Measurements from ENCODE around the gene BPIFB2. TPM values are rescaled to one million over a fixed set of nuclear protein-coding genes. Genes with fewer than 3 reads are reported as not detected.

Gene BPIFB2
- total RNA-seq, 1 donor from 2014 or later, result not detected

- no peak overlapping the region for H3K4me3 ChIP-seq
- H3K36me3 ChIP-seq, result no peaks in the 10 kb centered on the region
- DNase-seq (peak; percentile 43), ATAC-seq (no peak)
- intact Hi-C loops (cut with DNase I), result no loop called here
- no peaks in the 10 kb centered on the region for H3K9me3 ChIP-seq
- TF ChIP-seq CTCF (IDR thresholded peaks at IDR 0.05), result no peak
- H3K4me1 ChIP-seq, result no peaks in the 10 kb centered on the region
- H3K27me3 ChIP-seq, result no peaks in the 10 kb centered on the region
- H3K27ac ChIP-seq, result no peak overlapping the region
Measured at GRCh38 chr20:32965581-32966373, 41.7 kb upstream of the BPIFB2 start.

GRCh38 chr20:32966382-32966781, 41.1 kb upstream of the BPIFB2 start:
- Histone ChIP-seq H3K36me3 (no peaks in the 10 kb centered on the region), H3K9me3 (no peaks in the 10 kb centered on the region), H3K27ac (no peak overlapping the region), H3K4me1 (peaks cover 3% of the 10 kb centered on the region), H3K4me3 (no peak overlapping the region), H3K27me3 (no peaks in the 10 kb centered on the region)
- DNase-seq (peak; percentile 20), ATAC-seq (no peak)
- TF ChIP-seq CTCF (IDR thresholded peaks at IDR 0.05), result no peak
- intact Hi-C loops (cut with DNase I), result no loop called here

DNA sequence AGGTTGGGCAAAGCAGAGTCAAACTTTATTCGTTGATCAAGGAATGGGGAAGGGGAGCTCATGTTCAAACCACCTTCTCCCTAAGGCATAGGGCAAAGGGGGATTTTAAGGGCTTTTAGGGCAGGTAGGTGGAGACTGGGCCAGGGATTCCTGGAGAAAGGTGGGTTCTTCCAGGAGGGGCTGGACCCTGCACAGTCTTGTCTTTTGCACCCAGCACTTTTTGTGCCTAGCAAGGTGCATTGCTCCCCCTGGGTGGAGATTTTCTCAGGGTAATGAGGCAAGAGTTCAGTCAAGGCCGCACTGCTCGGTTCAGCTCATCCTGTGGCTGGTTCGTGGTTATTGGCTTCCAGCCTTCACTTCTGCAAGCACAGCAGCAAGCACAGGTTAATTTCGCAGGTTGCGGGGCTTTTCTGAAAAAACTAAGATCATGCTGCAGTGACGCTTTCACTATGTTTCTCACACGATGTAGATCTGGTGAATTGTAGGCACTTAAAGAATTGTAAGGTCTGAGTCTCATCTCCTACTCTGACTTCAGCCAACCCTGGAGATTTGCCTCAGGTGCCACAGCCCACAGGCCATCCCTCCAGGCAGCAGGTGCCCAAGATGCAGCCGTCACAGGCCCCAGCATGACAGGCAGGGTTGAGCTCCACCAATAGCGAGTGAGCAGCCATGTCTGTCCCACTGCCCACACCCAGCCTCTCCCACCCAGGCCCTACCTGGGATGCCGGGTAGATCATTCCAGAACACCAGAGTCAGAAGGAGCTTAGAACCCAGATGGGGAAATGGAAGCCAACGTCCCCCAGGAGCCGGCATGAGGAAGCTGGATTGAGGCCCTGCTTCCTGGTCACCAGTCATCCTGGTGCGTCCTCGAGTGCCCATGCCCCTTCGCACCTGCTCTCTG, 40.4 kb upstream of the BPIFB2 start:
- TF ChIP-seq CTCF (IDR thresholded peaks at IDR 0.05), result no peak
- Histone ChIP-seq H3K4me3 (no peak overlapping the region), H3K36me3 (no peaks in the 10 kb centered on the region), H3K4me1 (peaks cover 5% of the 10 kb centered on the region), H3K27ac (no peak overlapping the region), H3K27me3 (no peaks in the 10 kb centered on the region), H3K9me3 (no peaks in the 10 kb centered on the region)
- DNase-seq, result peak; percentile 45
- intact Hi-C loops (cut with DNase I), result no loop called here
- ATAC-seq, result no peak

DNA sequence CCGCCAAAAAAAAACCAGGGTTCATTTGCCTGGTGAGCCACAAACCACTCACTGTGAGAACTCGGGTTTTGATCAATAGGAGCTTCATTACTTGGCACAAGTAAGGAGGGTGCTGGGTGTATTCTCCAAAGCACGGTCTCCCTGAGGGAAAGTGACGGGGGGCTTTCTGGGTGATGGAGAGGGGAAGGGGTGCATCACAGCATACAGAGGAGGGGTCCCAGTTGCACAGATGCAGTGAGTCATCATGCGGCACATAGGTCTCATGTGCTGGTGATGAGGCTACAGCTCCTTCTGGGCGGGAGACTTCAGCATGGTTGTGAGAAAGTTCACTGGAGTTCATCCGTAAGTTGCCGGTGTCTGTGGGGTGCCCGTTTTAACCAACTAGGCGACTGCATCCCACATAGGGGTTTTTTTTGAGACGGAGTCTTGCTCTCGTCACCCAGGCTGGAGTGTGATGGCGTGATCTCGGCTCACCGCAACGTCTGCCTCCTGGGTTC, 39.5 kb upstream of the BPIFB2 start:
- TF ChIP-seq CTCF (IDR thresholded peaks at IDR 0.05), result no peak
- Histone ChIP-seq H3K27ac (no peak overlapping the region), H3K4me3 (no peak overlapping the region), H3K36me3 (no peaks in the 10 kb centered on the region), H3K9me3 (no peaks in the 10 kb centered on the region), H3K27me3 (no peaks in the 10 kb centered on the region), H3K4me1 (peaks cover 5% of the 10 kb centered on the region)
- DNase-seq (peak; percentile 22), ATAC-seq (no peak)
- intact Hi-C loops (cut with DNase I), result no loop called here

DNA sequence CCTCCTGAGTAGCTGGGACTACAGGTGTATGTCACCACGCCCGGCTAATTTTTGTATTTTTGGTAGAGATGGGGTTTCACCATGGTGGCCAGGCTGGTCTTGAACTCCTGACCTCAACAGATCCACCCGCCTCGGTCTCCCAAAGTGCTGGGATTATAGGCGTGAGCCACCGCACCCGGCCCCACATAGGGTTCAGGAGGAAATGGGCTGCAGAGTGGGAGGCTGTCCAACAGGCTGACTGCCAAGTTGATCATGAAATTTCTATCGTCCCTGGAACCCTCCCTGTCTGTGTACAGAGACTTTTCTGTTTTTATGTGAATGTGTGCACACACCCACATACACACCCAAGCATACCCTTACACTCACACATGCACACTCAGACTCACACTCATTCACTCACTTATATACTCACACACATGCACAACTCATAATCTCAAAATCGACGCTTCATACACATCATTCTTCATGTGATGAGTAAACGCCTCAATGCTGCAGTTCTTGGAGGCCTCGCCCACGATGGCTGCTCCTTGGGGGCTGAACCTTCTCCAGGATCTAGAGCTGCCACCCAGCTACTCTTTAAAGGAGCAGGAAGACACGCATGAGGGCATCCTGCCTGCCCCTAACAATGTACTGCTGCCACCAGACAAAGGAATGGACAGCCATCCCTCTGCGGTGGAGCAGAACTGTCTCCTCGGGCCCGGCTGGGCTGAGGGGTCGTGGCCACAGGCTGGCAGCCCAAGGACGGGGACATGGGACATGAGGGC, 38.8 kb upstream of the BPIFB2 start:
- no peak for ATAC-seq
- Histone ChIP-seq H3K27ac (no peak overlapping the region), H3K9me3 (no peaks in the 10 kb centered on the region), H3K4me1 (peaks cover 5% of the 10 kb centered on the region), H3K27me3 (no peaks in the 10 kb centered on the region), H3K4me3 (no peak overlapping the region), H3K36me3 (no peaks in the 10 kb centered on the region)
- intact Hi-C loops (cut with DNase I), result no loop called here
- DNase-seq, result peak; percentile 57
- TF ChIP-seq CTCF (IDR thresholded peaks at IDR 0.05), result no peak
